Measurements from ENCODE around the gene SUFU. TPM values are rescaled to one million over a fixed set of nuclear protein-coding genes. Genes with fewer than 3 reads are reported as not detected.
"Not testable (repeated sequence)": the region's sequence is repeated elsewhere in the genome, so short reads cannot be mapped to it uniquely, and the experiment has no call there.

The SUFU gene
- total RNA-seq, 1 experiment from 2014 or later: 5.9 TPM

- Histone ChIP-seq H3K36me3 (ENCODE audit: insufficient read depth, low read length) (peaks cover 17% of the 10 kb centered on the region), H3K79me2 (ENCODE audit: low read length) (peaks cover 44% of the 10 kb centered on the region)
Observed at GRCh38 chr10:102491136-102491535, 12.6 kb upstream of the SUFU start.

DNA sequence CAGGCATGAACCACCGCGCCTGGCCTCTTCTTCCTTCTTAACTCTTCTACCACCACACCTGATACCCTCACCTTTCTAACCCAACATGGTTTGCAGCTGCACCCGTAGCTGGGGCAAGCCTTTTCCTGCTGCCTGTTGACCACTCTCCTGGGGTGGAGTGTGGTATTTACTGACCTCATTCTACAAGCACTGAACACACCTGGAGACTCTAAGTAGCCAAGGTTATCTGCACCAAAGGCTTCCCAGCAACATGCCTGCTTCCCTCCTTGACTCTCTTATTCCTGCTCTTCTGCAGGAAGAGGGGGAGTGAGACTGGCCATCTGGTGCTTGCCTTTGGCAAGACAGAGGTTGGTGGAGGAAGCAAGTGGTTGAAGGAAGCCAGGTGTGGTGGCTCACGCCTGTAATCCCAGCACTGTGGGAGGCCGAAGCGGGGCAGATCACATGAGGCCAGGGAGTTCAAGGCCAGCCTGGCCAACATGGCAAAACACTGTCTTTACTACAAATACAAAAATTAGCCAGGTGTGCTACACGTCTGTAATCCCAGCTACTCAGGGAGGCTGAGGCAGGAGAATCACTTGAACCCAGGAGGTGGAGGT, 11.3 kb upstream of the SUFU start:
- no peaks in the 10 kb centered on the region for H3K9me2 ChIP-seq (replicated peaks; ENCODE audit: insufficient read depth, low read length)
- H4K20me1 ChIP-seq (ENCODE audit: insufficient read depth, low read depth, low read length): peaks cover 19% of the 10 kb centered on the region; the same call in 1 of the 2 replicates
- no peak overlapping the region for H2AFZ ChIP-seq (ENCODE audit: low read length)
- H3K36me3 ChIP-seq (ENCODE audit: insufficient read depth, low read length): peaks cover 20% of the 10 kb centered on the region
- no peak overlapping the region for H3K4me2 ChIP-seq (ENCODE audit: low read depth, low read length, poor library complexity, severe bottlenecking)
- no peaks in the 10 kb centered on the region for H3K4me1 ChIP-seq (ENCODE audit: low read length)
- no peaks in the 10 kb centered on the region for H3K27me3 ChIP-seq (ENCODE audit: low read length)
- H3K27ac ChIP-seq (ENCODE audit: low read length): no peak overlapping the region
- peaks cover 58% of the 10 kb centered on the region for H3K79me2 ChIP-seq (ENCODE audit: low read length)
- H3K9me3 ChIP-seq (ENCODE audit: low read length): no peaks in the 10 kb centered on the region
- DNase-seq: no peak
- H3K4me3 ChIP-seq (ENCODE audit: low read length): no peak overlapping the region
- H3K9ac ChIP-seq (ENCODE audit: low read length): no peak overlapping the region

More at GRCh38 chr10:102491136-102491535, 12.6 kb upstream of the SUFU start:
- Histone ChIP-seq H3K4me2 (ENCODE audit: low read depth, low read length, poor library complexity, severe bottlenecking) (no peak overlapping the region), H3K4me1 (ENCODE audit: low read length) (no peaks in the 10 kb centered on the region), H4K20me1 (ENCODE audit: insufficient read depth, low read depth, low read length) (peaks cover 19% of the 10 kb centered on the region; the same call in 1 of the 2 replicates), H3K9ac (ENCODE audit: low read length) (no peak overlapping the region), H2AFZ (ENCODE audit: low read length) (no peak overlapping the region), H3K27ac (ENCODE audit: low read length) (no peak overlapping the region), H3K27me3 (ENCODE audit: low read length) (no peaks in the 10 kb centered on the region), H3K9me3 (ENCODE audit: low read length) (no peaks in the 10 kb centered on the region), H3K4me3 (ENCODE audit: low read length) (no peak overlapping the region), H3K9me2 (replicated peaks; ENCODE audit: insufficient read depth, low read length) (no peaks in the 10 kb centered on the region)
- no peak for DNase-seq

DNA sequence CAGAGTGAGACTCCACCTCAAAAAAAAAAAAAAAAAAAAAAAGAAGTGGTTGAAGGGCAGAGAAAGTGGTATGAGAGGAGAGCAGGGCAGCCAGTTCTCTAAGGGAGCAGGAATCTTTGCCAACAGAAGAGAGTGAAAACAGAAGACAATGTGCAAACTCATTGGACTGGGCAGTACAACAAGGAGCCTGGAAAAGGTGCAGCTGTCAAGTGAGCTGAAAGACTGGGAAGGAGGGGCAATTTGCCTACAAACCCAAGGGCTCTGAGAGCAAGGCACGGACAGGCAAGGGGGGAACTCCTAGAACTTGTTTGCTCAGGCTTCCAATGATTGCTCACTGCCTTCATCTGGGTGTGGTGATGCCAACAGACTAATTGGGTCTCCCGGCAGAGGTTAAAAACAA, 10.8 kb upstream of the SUFU start:
- H2AFZ ChIP-seq (ENCODE audit: low read length): no peak overlapping the region
- peaks cover 18% of the 10 kb centered on the region for H3K36me3 ChIP-seq (ENCODE audit: insufficient read depth, low read length)
- no peak overlapping the region for H3K4me2 ChIP-seq (ENCODE audit: low read depth, low read length, poor library complexity, severe bottlenecking)
- H3K79me2 ChIP-seq (ENCODE audit: low read length): peaks cover 63% of the 10 kb centered on the region
- no peak overlapping the region for H3K9ac ChIP-seq (ENCODE audit: low read length)
- no peaks in the 10 kb centered on the region for H3K9me2 ChIP-seq (replicated peaks; ENCODE audit: insufficient read depth, low read length)
- H3K27me3 ChIP-seq (ENCODE audit: low read length): no peaks in the 10 kb centered on the region
- no peak overlapping the region for H3K4me3 ChIP-seq (ENCODE audit: low read length)
- peaks cover 19% of the 10 kb centered on the region; the same call in 1 of the 2 replicates for H4K20me1 ChIP-seq (ENCODE audit: insufficient read depth, low read depth, low read length)
- no peak for DNase-seq
- H3K9me3 ChIP-seq (ENCODE audit: low read length): no peaks in the 10 kb centered on the region
- H3K4me1 ChIP-seq (ENCODE audit: low read length): no peaks in the 10 kb centered on the region
- H3K27ac ChIP-seq (ENCODE audit: low read length): no peak overlapping the region

- H3K4me2 ChIP-seq (ENCODE audit: low read depth, low read length, poor library complexity, severe bottlenecking): no peak overlapping the region
- no peak overlapping the region for H2AFZ ChIP-seq (ENCODE audit: low read length)
- no peaks in the 10 kb centered on the region for H3K4me1 ChIP-seq (ENCODE audit: low read length)
- H4K20me1 ChIP-seq (ENCODE audit: insufficient read depth, low read depth, low read length): peaks cover 19% of the 10 kb centered on the region; the same call in 1 of the 2 replicates
- H3K27me3 ChIP-seq (ENCODE audit: low read length): no peaks in the 10 kb centered on the region
- H3K9me3 ChIP-seq (ENCODE audit: low read length): no peaks in the 10 kb centered on the region
- H3K9ac ChIP-seq (ENCODE audit: low read length): no peak overlapping the region
- H3K79me2 ChIP-seq (ENCODE audit: low read length): peaks cover 71% of the 10 kb centered on the region
- H3K9me2 ChIP-seq (replicated peaks; ENCODE audit: insufficient read depth, low read length): no peaks in the 10 kb centered on the region
- peaks cover 10% of the 10 kb centered on the region; the same call in 1 of the 2 replicates for H3K36me3 ChIP-seq (ENCODE audit: insufficient read depth, low read length)
- H3K27ac ChIP-seq (ENCODE audit: low read length): no peak overlapping the region
- H3K4me3 ChIP-seq (ENCODE audit: low read length): no peak overlapping the region
- DNase-seq: no peak
Observed at GRCh38 chr10:102493771-102494170, 10.0 kb upstream of the SUFU start.

- no peaks in the 10 kb centered on the region for H3K9me3 ChIP-seq (ENCODE audit: low read length)
- H3K4me2 ChIP-seq (ENCODE audit: low read depth, low read length, poor library complexity, severe bottlenecking): no peak overlapping the region
- H3K27ac ChIP-seq (ENCODE audit: low read length): no peak overlapping the region
- no peaks in the 10 kb centered on the region for H3K27me3 ChIP-seq (ENCODE audit: low read length)
- no peak overlapping the region for H3K9ac ChIP-seq (ENCODE audit: low read length)
- 0 out of 2 replicates have a peak, but pooled peaks cover 4% of the 10 kb centered on the region for H3K36me3 ChIP-seq (ENCODE audit: insufficient read depth, low read length)
- DNase-seq: no peak
- H3K4me1 ChIP-seq (ENCODE audit: low read length): peaks cover 20% of the 10 kb centered on the region
- H3K79me2 ChIP-seq (ENCODE audit: low read length): peaks cover 89% of the 10 kb centered on the region
- H3K9me2 ChIP-seq (replicated peaks; ENCODE audit: insufficient read depth, low read length): no peaks in the 10 kb centered on the region
- H3K4me3 ChIP-seq (ENCODE audit: low read length): no peak overlapping the region
- H2AFZ ChIP-seq (ENCODE audit: low read length): no peak overlapping the region
- peaks cover 16% of the 10 kb centered on the region; the same call in 1 of the 2 replicates for H4K20me1 ChIP-seq (ENCODE audit: insufficient read depth, low read depth, low read length)
Observed at GRCh38 chr10:102497545-102497944, 6.2 kb upstream of the SUFU start.

- Histone ChIP-seq H3K9me2 (replicated peaks; ENCODE audit: insufficient read depth, low read length) (no peaks in the 10 kb centered on the region), H3K27ac (ENCODE audit: low read length) (no peak overlapping the region), H3K4me2 (ENCODE audit: low read depth, low read length, poor library complexity, severe bottlenecking) (peak overlapping the region; percentile 7), H3K27me3 (ENCODE audit: low read length) (no peaks in the 10 kb centered on the region), H3K4me3 (ENCODE audit: low read length) (no peak overlapping the region), H2AFZ (ENCODE audit: low read length) (no peak overlapping the region), H3K36me3 (ENCODE audit: insufficient read depth, low read length) (0 out of 2 replicates have a peak, but pooled peaks cover 4% of the 10 kb centered on the region), H4K20me1 (ENCODE audit: insufficient read depth, low read depth, low read length) (peaks cover 8% of the 10 kb centered on the region; the same call in 1 of the 2 replicates), H3K4me1 (ENCODE audit: low read length) (peaks cover 26% of the 10 kb centered on the region), H3K79me2 (ENCODE audit: low read length) (peaks cover 75% of the 10 kb centered on the region), H3K9me3 (ENCODE audit: low read length) (no peaks in the 10 kb centered on the region), H3K9ac (ENCODE audit: low read length) (no peak overlapping the region)
- no peak for DNase-seq
Observed at GRCh38 chr10:102499356-102499755, 4.4 kb upstream of the SUFU start.

DNA sequence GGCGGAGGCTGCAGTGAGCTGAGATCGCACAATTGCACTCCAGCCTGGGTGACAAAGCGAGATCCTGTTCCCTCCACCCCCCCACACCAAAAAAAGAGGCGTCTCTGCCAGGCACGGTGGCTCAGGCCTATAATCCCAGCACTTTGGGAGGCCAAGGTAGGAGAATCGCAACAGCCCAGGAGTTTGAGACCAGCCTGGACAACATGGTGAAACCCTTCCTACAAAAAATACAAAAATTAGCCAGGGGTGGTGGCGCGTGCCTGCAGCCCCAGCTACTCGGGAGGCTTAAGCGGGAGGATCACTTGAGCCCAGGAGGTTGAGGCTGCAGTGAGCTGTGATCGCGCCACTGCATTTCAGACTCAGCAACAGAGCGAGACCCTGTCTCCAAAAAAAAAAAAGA, 3.1 kb upstream of the SUFU start:
- not testable (repeated sequence) for H3K9ac ChIP-seq (ENCODE audit: low read length)
- Histone ChIP-seq H3K4me3 (ENCODE audit: low read length) (peak overlapping the region; percentile 83), H3K4me2 (ENCODE audit: low read depth, low read length, poor library complexity, severe bottlenecking) (peak overlapping the region; percentile 92)

GRCh38 chr10:102501201-102502028, 2.4 kb upstream of the SUFU start:
- Histone ChIP-seq H3K4me3 (ENCODE audit: low read length) (peak overlapping the region; percentile 83), H3K4me2 (ENCODE audit: low read depth, low read length, poor library complexity, severe bottlenecking) (peak overlapping the region; percentile 92), H3K9me2 (replicated peaks; ENCODE audit: insufficient read depth, low read length) (no peaks in the 10 kb centered on the region), H3K27ac (ENCODE audit: low read length) (no peak overlapping the region), H3K4me1 (ENCODE audit: low read length) (peaks cover 37% of the 10 kb centered on the region), H3K36me3 (ENCODE audit: insufficient read depth, low read length) (0 out of 2 replicates have a peak, but pooled peaks cover 2% of the 10 kb centered on the region), H3K79me2 (ENCODE audit: low read length) (peaks cover 77% of the 10 kb centered on the region), H2AFZ (ENCODE audit: low read length) (no peak overlapping the region), H3K27me3 (ENCODE audit: low read length) (no peaks in the 10 kb centered on the region), H3K9me3 (ENCODE audit: low read length) (no peaks in the 10 kb centered on the region), H4K20me1 (ENCODE audit: insufficient read depth, low read depth, low read length) (peaks cover 8% of the 10 kb centered on the region; the same call in 1 of the 2 replicates), H3K9ac (ENCODE audit: low read length) (peak overlapping the region; percentile 76)
- DNase-seq: peak; percentile 61

More for the DNA sequence above, 3.1 kb upstream of the SUFU start:
- not testable (repeated sequence) for H2AFZ ChIP-seq (ENCODE audit: low read length); DNase-seq; H3K9me3 ChIP-seq (ENCODE audit: low read length); H4K20me1 ChIP-seq (ENCODE audit: insufficient read depth, low read depth, low read length); H3K27ac ChIP-seq (ENCODE audit: low read length); H3K27me3 ChIP-seq (ENCODE audit: low read length); H3K9me2 ChIP-seq (replicated peaks; ENCODE audit: insufficient read depth, low read length); H3K36me3 ChIP-seq (ENCODE audit: insufficient read depth, low read length)
- H3K4me1 ChIP-seq (ENCODE audit: low read length): peaks cover 36% of the 10 kb centered on the region
- peaks cover 77% of the 10 kb centered on the region for H3K79me2 ChIP-seq (ENCODE audit: low read length)
